Gastrocnemius medialis (tissue), 4 donors: ENCODE measurements around the gene SPATA13.

Experiments used
- POLR2A ChIP-seq, 2 donors: fragments of 450-650 bp; IDR thresholded peaks; one replicate each; pipeline ENCODE4 v1.6.1; 2017; ENCODE audit warnings: antibody characterized with exemption in 2 of 2, mild to moderate bottlenecking in 2 of 2, moderate library complexity in 2 of 2
- TF ChIP-seq, protein P1 (sequence below), 5 experiments: fragments of 450-650 bp in 3 of 5; fragments of 200-600 bp in 2 of 5; sonication (generic) in 2 of 5; IDR thresholded peaks in 4 of 5; conservative IDR thresholded peaks in 1 of 5; 1 replicate in 4 of 5; 2 replicates in 1 of 5; pipeline ENCODE4 v1.5.1; 2016 to 2019; ENCODE audit warnings: antibody characterized with exemption in 5 of 5, mild to moderate bottlenecking in 3 of 5, moderate library complexity in 3 of 5

DNA sequence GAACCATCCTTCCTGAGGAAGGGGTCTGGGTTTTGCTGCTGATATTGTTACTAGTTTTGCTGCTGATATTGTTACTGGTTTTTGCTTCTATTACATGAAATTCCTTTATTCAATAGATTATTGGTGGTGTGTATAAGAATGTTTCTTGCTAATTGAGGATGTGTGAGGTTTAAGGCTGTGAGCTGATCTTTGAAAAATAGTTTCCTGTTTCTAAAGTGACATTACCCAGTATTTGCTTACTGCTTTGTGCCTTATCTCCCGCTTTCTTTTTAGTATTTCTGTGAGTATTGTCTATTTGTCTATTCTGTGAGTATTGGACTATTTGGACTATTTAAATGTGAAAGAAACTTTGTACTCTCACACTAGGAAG lies 110.7 kb downstream of the SPATA13 start:
- TF ChIP-seq, protein P1, sequence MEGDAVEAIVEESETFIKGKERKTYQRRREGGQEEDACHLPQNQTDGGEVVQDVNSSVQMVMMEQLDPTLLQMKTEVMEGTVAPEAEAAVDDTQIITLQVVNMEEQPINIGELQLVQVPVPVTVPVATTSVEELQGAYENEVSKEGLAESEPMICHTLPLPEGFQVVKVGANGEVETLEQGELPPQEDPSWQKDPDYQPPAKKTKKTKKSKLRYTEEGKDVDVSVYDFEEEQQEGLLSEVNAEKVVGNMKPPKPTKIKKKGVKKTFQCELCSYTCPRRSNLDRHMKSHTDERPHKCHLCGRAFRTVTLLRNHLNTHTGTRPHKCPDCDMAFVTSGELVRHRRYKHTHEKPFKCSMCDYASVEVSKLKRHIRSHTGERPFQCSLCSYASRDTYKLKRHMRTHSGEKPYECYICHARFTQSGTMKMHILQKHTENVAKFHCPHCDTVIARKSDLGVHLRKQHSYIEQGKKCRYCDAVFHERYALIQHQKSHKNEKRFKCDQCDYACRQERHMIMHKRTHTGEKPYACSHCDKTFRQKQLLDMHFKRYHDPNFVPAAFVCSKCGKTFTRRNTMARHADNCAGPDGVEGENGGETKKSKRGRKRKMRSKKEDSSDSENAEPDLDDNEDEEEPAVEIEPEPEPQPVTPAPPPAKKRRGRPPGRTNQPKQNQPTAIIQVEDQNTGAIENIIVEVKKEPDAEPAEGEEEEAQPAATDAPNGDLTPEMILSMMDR (IDR thresholded peaks at IDR 0.05 in 4 of 5, conservative IDR thresholded peaks at IDR 0.05 in 1 of 5) = no peak
- TF ChIP-seq POLR2A (IDR thresholded peaks at IDR 0.05) = no peak
